GM19438 (cell line): ENCODE measurements around the gene OR2AG2.

ENCODE experiments used
- ATAC-seq: cut with Tn5 transposase; IDR thresholded peaks from one replicate; pipeline ENCODE4 v1.9.1; 2021; ENCODE audit warnings: low read depth; ENCODE audit not compliant: unreplicated experiment

Gene OR2AG2

GRCh38 chr11:6742260-6742659 is 29.5 kb downstream of the OR2AG2 start:
- no peak for ATAC-seq

GRCh38 chr11:6738590-6738989 is 33.2 kb downstream of the OR2AG2 start:
- no peak for ATAC-seq

GRCh38 chr11:6737872-6738466 is 33.8 kb downstream of the OR2AG2 start:
- ATAC-seq = peak; percentile 83

GRCh38 chr11:6736495-6737121 is 35.2 kb downstream of the OR2AG2 start:
- no peak for ATAC-seq

- ATAC-seq = no peak
Measured at GRCh38 chr11:6735306-6735705, 36.5 kb downstream of the OR2AG2 start.

GRCh38 chr11:6734616-6735015 is 37.2 kb downstream of the OR2AG2 start:
- no peak for ATAC-seq

- ATAC-seq = no peak
Measured at GRCh38 chr11:6733326-6734275, 38.2 kb downstream of the OR2AG2 start.

GRCh38 chr11:6727971-6728760 is 43.6 kb downstream of the OR2AG2 start:
- ATAC-seq = no peak

- ATAC-seq = no peak
Measured at GRCh38 chr11:6725386-6725896, 46.3 kb downstream of the OR2AG2 start.

GRCh38 chr11:6724013-6724412 is 47.8 kb downstream of the OR2AG2 start:
- ATAC-seq = no peak

- ATAC-seq = no peak
Measured at GRCh38 chr11:6721343-6721742, 50.4 kb downstream of the OR2AG2 start.

GRCh38 chr11:6719576-6719975 is 52.2 kb downstream of the OR2AG2 start:
- ATAC-seq = no peak

- no peak for ATAC-seq
Measured at GRCh38 chr11:6717426-6717825, 54.4 kb downstream of the OR2AG2 start.
